Neutrophil (primary cell): ENCODE measurements around the gene PSMG3.

Source experiments
- H3K27ac ChIP-seq: fragments of 200-600 bp; sonication (generic); 2 replicates; pipeline ENCODE4 v1.5.1; 2016; ENCODE audit warnings: mild to moderate bottlenecking, moderate library complexity
- H3K27me3 ChIP-seq: fragments of 200-600 bp; sonication (generic); 2 replicates; pipeline ENCODE4 v1.6.0; 2016; ENCODE audit warnings: mild to moderate bottlenecking
- H3K36me3 ChIP-seq: fragments of 200-600 bp; sonication (generic); 2 replicates; pipeline ENCODE4 v1.5.1; 2017
- H3K4me1 ChIP-seq, 2 experiments: fragments of 200-600 bp in 1 of 2; sonication (generic) in 1 of 2; 1 replicate in 1 of 2; 2 replicates in 1 of 2; pipeline versions ENCODE4 v1.5.1 to v1.6.1; 2013 to 2016; ENCODE audit warnings: low read depth in 1 of 2, low read length in 1 of 2, mild to moderate bottlenecking in 1 of 2, moderate library complexity in 1 of 2; ENCODE audit not compliant: control insufficient read depth in 1 of 2, insufficient read depth in 1 of 2
- H3K4me3 ChIP-seq, 2 experiments: fragments of 200-600 bp in 1 of 2; sonication (generic) in 1 of 2; 1 replicate in 1 of 2; 2 replicates in 1 of 2; pipeline ENCODE4 v1.5.1; 2013 to 2016; ENCODE audit warnings: low read depth in 1 of 2, low read length in 1 of 2, mild to moderate bottlenecking in 1 of 2, moderate library complexity in 1 of 2
- H3K9me3 ChIP-seq: fragments of 200-600 bp; sonication (generic); 2 replicates; pipeline ENCODE4 v1.5.1; 2016
- TF ChIP-seq, protein P1 (sequence below): fragments of 200-600 bp; sonication (generic); IDR thresholded peaks from 2 replicates; pipeline ENCODE4 v1.5.1; 2016; ENCODE audit warnings: antibody characterized with exemption

The PSMG3 gene

DNA sequence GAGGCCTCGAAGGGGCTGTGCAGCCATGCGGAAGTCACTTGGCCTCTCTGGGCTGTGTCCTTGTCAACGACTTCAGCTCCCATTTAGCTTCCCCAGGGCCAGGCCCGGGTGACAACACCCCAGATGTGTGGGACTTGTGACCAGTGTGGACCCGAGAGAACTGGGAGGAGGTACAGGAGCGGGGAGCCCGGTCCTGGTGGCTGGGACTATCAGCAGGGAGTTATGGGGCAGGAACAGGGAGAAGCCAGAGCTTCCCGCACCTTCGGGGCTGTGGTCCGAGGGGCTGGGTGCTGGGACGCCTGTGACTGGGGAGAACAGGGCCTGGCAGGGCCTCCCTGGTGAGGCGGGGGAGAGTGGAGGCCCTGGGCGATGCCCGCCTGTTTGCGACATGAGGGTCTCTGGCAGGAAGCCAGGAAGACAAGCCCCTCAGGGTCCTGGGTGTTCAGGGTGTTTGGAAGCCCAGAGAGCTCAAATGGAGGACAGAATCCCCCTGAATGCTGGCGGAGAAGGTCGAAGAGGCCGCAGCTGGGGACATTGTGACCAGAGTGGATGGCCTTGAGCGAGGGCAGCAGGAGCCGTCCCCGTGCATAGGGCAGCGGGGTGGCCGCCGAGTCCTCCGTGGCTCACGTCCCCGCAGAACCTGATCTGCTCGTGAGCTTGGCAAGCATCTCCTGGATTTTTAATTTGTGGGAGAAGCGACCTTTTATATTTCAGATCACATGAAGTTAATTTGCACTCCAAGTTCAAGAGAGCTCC, 30.0 kb upstream of the PSMG3 start:
- Histone ChIP-seq H3K9me3 (no peaks in the 10 kb centered on the region), H3K27me3 (no peaks in the 10 kb centered on the region), H3K4me3 (no peak overlapping the region)

GRCh38 chr7:1598961-1599639, 29.3 kb upstream of the PSMG3 start:
- H3K27ac ChIP-seq, result no peak overlapping the region
- H3K36me3 ChIP-seq, result no peaks in the 10 kb centered on the region
- no peak overlapping the region for H3K4me3 ChIP-seq
- no peaks in the 10 kb centered on the region for H3K9me3 ChIP-seq
- TF ChIP-seq, protein P1, sequence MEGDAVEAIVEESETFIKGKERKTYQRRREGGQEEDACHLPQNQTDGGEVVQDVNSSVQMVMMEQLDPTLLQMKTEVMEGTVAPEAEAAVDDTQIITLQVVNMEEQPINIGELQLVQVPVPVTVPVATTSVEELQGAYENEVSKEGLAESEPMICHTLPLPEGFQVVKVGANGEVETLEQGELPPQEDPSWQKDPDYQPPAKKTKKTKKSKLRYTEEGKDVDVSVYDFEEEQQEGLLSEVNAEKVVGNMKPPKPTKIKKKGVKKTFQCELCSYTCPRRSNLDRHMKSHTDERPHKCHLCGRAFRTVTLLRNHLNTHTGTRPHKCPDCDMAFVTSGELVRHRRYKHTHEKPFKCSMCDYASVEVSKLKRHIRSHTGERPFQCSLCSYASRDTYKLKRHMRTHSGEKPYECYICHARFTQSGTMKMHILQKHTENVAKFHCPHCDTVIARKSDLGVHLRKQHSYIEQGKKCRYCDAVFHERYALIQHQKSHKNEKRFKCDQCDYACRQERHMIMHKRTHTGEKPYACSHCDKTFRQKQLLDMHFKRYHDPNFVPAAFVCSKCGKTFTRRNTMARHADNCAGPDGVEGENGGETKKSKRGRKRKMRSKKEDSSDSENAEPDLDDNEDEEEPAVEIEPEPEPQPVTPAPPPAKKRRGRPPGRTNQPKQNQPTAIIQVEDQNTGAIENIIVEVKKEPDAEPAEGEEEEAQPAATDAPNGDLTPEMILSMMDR, result no peak
- H3K4me1 ChIP-seq, result no peaks in the 10 kb centered on the region
- no peaks in the 10 kb centered on the region for H3K27me3 ChIP-seq

More for the DNA sequence above, 30.0 kb upstream of the PSMG3 start:
- no peaks in the 10 kb centered on the region for H3K36me3 ChIP-seq
- no peaks in the 10 kb centered on the region for H3K4me1 ChIP-seq
- TF ChIP-seq, protein P1, result no peak
- H3K27ac ChIP-seq, result no peak overlapping the region

DNA sequence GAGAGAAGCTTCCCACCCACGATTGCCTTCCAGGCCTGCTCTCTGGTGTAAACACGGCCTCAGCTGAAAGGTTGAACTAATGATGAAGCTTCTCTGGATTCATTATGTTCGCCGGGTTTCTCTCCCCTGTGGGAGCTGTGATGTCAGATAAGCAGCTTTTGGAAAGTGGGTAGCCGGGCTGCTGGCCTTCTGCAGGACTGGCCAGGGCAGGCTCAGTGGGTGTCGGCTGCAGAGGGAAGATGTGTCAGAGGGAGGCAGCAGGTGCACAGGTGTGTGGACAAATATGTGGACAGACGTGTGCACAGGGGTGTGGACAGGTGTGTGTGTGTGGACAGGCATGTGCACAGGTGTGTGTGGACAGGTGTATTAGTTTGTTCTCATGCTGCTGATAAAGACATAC, 28.5 kb upstream of the PSMG3 start:
- Histone ChIP-seq H3K36me3 (no peaks in the 10 kb centered on the region), H3K27ac (no peak overlapping the region), H3K9me3 (no peaks in the 10 kb centered on the region), H3K4me3 (no peak overlapping the region), H3K27me3 (peaks cover 6% of the 10 kb centered on the region), H3K4me1 (no peaks in the 10 kb centered on the region)
- TF ChIP-seq, protein P1, result no peak

GRCh38 chr7:1597791-1598190, 28.0 kb upstream of the PSMG3 start:
- TF ChIP-seq, protein P1, result no peak

DNA sequence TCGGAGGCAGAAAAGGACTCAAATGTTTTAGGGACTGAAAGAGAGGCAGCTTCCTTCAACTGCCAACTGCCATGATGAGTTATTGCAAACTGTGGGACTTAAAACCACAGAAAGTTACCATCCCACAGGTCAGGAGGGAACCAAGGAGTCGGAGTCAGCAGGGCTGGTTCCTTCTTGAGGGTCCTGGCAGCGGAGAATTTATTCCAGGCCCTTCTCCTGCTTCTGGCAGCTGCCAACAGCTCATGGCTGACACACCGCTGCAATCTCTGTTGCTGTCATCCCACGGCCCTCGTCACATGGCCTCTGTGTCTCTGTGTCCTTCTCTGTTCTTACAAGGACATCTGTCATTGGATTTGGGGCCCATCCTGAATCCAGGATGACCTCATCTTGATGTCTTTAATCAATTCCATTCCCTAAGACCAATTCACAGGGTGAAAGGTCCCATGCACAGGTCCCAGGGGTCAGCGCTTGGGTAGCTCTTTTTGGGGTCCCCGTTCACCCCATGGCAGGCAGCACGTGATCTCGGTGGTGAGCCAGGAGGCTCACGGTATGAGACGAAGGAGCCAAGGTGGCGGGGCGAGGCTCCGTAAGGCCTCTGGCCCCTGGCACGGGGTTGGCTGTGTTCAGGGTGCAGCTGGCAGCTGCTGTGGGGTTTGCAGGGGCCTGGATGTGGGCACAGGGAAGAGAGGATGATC, 27.4 kb upstream of the PSMG3 start:
- H3K36me3 ChIP-seq, result no peaks in the 10 kb centered on the region
- H3K4me1 ChIP-seq, result no peaks in the 10 kb centered on the region
- no peaks in the 10 kb centered on the region for H3K9me3 ChIP-seq
- TF ChIP-seq, protein P1, result no peak
- no peak overlapping the region for H3K4me3 ChIP-seq
- peaks cover 17% of the 10 kb centered on the region for H3K27me3 ChIP-seq
- no peak overlapping the region for H3K27ac ChIP-seq

More at GRCh38 chr7:1597791-1598190, 28.0 kb upstream of the PSMG3 start:
- H3K36me3 ChIP-seq, result no peaks in the 10 kb centered on the region
- no peaks in the 10 kb centered on the region for H3K9me3 ChIP-seq
- H3K4me1 ChIP-seq, result no peaks in the 10 kb centered on the region
- no peak overlapping the region for H3K4me3 ChIP-seq
- no peak overlapping the region for H3K27ac ChIP-seq
- peaks cover 11% of the 10 kb centered on the region for H3K27me3 ChIP-seq
